Right renal cortex interstitium (tissue), 3 donors: ENCODE data around the gene CIT. TPM values are rescaled to one million over a fixed set of nuclear protein-coding genes. Genes with fewer than 3 reads are reported as not detected.

Source experiments
- DNase-seq, 3 donors: peaks; one replicate each; pipeline ENCODE4 v3.0.0-alpha.2; 2013; ENCODE audit warnings: low read depth in 3 of 3, low spot score in 2 of 3
- polyA plus RNA-seq, 3 donors: library from polyadenylated mRNA; unstranded; fragments of 120-200 nt; gene quantifications; one replicate each; pipeline ENCODE4 v1.2.1, GENCODE V29; 2013; ENCODE audit not compliant: insufficient read length in 3 of 3

The CIT gene
- polyA plus RNA-seq, 3 donors, result 15.0 to 17.5 (median 15.1) TPM

GRCh38 chr12:119809023-119809422 is 68.1 kb downstream of the CIT start:
- no peak for DNase-seq

- DNase-seq, result no peak
Observed at GRCh38 chr12:119808441-119808840, 68.7 kb downstream of the CIT start.

- DNase-seq, result no peak
Observed at GRCh38 chr12:119807380-119807779, 69.7 kb downstream of the CIT start.

- DNase-seq, result peak in 2 of 3 donors; percentile 34 to 45
Observed at GRCh38 chr12:119804011-119804641, 73.0 kb downstream of the CIT start.

- DNase-seq, result peak in 2 of 3 donors; percentile 14 to 37
Observed at GRCh38 chr12:119803381-119803791, 73.7 kb downstream of the CIT start.

- DNase-seq, result no peak
Observed at GRCh38 chr12:119802472-119802871, 74.6 kb downstream of the CIT start.

- no peak for DNase-seq
Observed at GRCh38 chr12:119797090-119797489, 80.0 kb downstream of the CIT start.

GRCh38 chr12:119796292-119796691 is 80.8 kb downstream of the CIT start:
- no peak for DNase-seq

- DNase-seq, result no peak
Observed at GRCh38 chr12:119791453-119791852, 85.7 kb downstream of the CIT start.

- no peak for DNase-seq
Observed at GRCh38 chr12:119788786-119789185, 88.3 kb downstream of the CIT start.

GRCh38 chr12:119786539-119786938 is 90.6 kb downstream of the CIT start:
- no peak for DNase-seq

GRCh38 chr12:119784673-119785072 is 92.4 kb downstream of the CIT start:
- DNase-seq, result no peak

GRCh38 chr12:119783787-119784186 is 93.3 kb downstream of the CIT start:
- no peak for DNase-seq

GRCh38 chr12:119781804-119782203 is 95.3 kb downstream of the CIT start:
- DNase-seq, result no peak

GRCh38 chr12:119780786-119781434 is 96.2 kb downstream of the CIT start:
- peak in 2 of 3 donors; percentile 32 to 40 for DNase-seq

GRCh38 chr12:119775246-119775895 is 101.7 kb downstream of the CIT start:
- DNase-seq, result no peak

GRCh38 chr12:119772431-119772830 is 104.7 kb downstream of the CIT start:
- no peak for DNase-seq

- DNase-seq, result no peak
Observed at GRCh38 chr12:119770146-119770545, 107.0 kb downstream of the CIT start.

- no peak for DNase-seq
Observed at GRCh38 chr12:119762619-119763018, 114.5 kb downstream of the CIT start.

- DNase-seq, result no peak
Observed at GRCh38 chr12:119758722-119759121, 118.4 kb downstream of the CIT start.

- DNase-seq, result no peak
Observed at GRCh38 chr12:119758234-119758633, 118.9 kb downstream of the CIT start.

- DNase-seq, result no peak
Observed at GRCh38 chr12:119751961-119752360, 125.2 kb downstream of the CIT start.
